ENCODE results near the gene PRORP. TPM values are rescaled to one million over a fixed set of nuclear protein-coding genes. Genes with fewer than 3 reads are reported as not detected.

PRORP gene
- total and polyA plus RNA-seq, 2 of the 8 experiments (the other 6 are each of a cell fraction or from before 2014, with no cell fraction given), result 30.0 to 44.8 TPM

- no peak for TF ChIP-seq USF2 (IDR thresholded peaks at IDR 0.05; ENCODE audit: low read length)
- no peak for TF ChIP-seq KDM1A (IDR thresholded peaks at IDR 0.05; ENCODE audit: borderline replicate concordance, low read length)
- no peak for TF ChIP-seq RNF2 (IDR thresholded peaks at IDR 0.05; ENCODE audit: borderline replicate concordance, low read depth, low read length, missing control alignments, poor library complexity, severe bottlenecking)
- TF ChIP-seq CHD7 (IDR thresholded peaks at IDR 0.05; ENCODE audit: insufficient replicate concordance, low read length), result no peak
- TF ChIP-seq CTBP2 (IDR thresholded peaks at IDR 0.05; ENCODE audit: borderline replicate concordance, insufficient read depth, insufficient read length, low read length), result no peak
- no peak for TF ChIP-seq SIN3A (conservative IDR thresholded peaks at IDR 0.05 in 1 of 2, IDR thresholded peaks at IDR 0.05 in 1 of 2; ENCODE audit: low read depth in 1 of 2, low read length in 2 of 2)
Observed at GRCh38 chr14:35134329-35135123, 12.2 kb downstream of the PRORP start (continued).

All from H1 (cell line).